Left ventricle myocardium superior (tissue), 1 donor: ENCODE measurements around the gene BAD. TPM values are rescaled to one million over a fixed set of nuclear protein-coding genes. Genes with fewer than 3 reads are reported as not detected.

ENCODE experiments used
- ATAC-seq: fragments of 200-7000 bp; cut with Tn5 transposase; one replicate; pipeline ENCODE4 v1.9.1; 2020; ENCODE audit warnings: mild to moderate bottlenecking, moderate library complexity
- DNase-seq: peaks from one replicate; pipeline ENCODE4 v3.0.0-alpha.2; 2020
- intact Hi-C: fragments of 100-400 bp; cut with micrococcal nuclease; formaldehyde crosslinking; loops from one replicate; pipeline ENCODE4 v1.11.0; 2022
- total RNA-seq: library from RNA; stranded (reverse); fragmentation: NEBNext Ultra II Directional; extraction: Animal tissue kit (Norgen Biotek cat#: 25700); gene quantifications from one replicate; pipeline ENCODE4 v1.2.1, GENCODE V29; 2021
- donor health status: DM: no; HTN: yes; CAD: no; lungs with severe emphysema.

BAD gene
- total RNA-seq, 1 donor from 2014 or later, result 98.7 TPM

GRCh38 chr11:64263947-64264317 is 20.5 kb downstream of the BAD start:
- intact Hi-C loops, result no loop called here
- no peak for DNase-seq
- ATAC-seq, result no peak

GRCh38 chr11:64263021-64263946 is 21.2 kb downstream of the BAD start:
- intact Hi-C loops, result no loop called here
- ATAC-seq (no peak), DNase-seq (no peak)

GRCh38 chr11:64262271-64263002 is 22.0 kb downstream of the BAD start:
- DNase-seq, result no peak
- intact Hi-C loops, result no loop called here
- no peak for ATAC-seq

- ATAC-seq (no peak), DNase-seq (no peak)
- intact Hi-C loops, result no loop called here
These were observed 22.8 kb downstream of the BAD start for GRCh38 chr11:64261556-64262080.

- intact Hi-C loops, result no loop called here
- ATAC-seq, result no peak
- DNase-seq, result no peak
These were observed 24.2 kb downstream of the BAD start for GRCh38 chr11:64260147-64260708.

GRCh38 chr11:64259533-64260067 is 24.9 kb downstream of the BAD start:
- ATAC-seq (no peak), DNase-seq (no peak)
- intact Hi-C loops, result no loop called here

- no peak for DNase-seq
- intact Hi-C loops, result no loop called here
These were observed 25.4 kb downstream of the BAD start for GRCh38 chr11:64258946-64259532.

GRCh38 chr11:64258356-64258755 is 26.1 kb downstream of the BAD start:
- no peak for ATAC-seq
- intact Hi-C loops, result no loop called here
- DNase-seq, result no peak

More at GRCh38 chr11:64258946-64259532, 25.4 kb downstream of the BAD start:
- ATAC-seq, result no peak

- ATAC-seq (no peak), DNase-seq (no peak)
- intact Hi-C loops, result no loop called here
These were observed 28.2 kb downstream of the BAD start for GRCh38 chr11:64256300-64256699.

- ATAC-seq (no peak), DNase-seq (no peak)
- intact Hi-C loops, result no loop called here
These were observed 29.0 kb downstream of the BAD start for GRCh38 chr11:64255135-64256128.

- no peak for ATAC-seq
- intact Hi-C loops, result no loop called here
These were observed 30.1 kb downstream of the BAD start for GRCh38 chr11:64254326-64254725.

GRCh38 chr11:64253481-64253880 is 31.0 kb downstream of the BAD start:
- peak; percentile 25 for ATAC-seq
- intact Hi-C loops, result no loop called here
- DNase-seq, result peak; percentile 67

More at GRCh38 chr11:64254326-64254725, 30.1 kb downstream of the BAD start:
- DNase-seq, result no peak

- no peak for DNase-seq
- no peak for ATAC-seq
- intact Hi-C loops, result no loop called here
These were observed 31.4 kb downstream of the BAD start for GRCh38 chr11:64253043-64253442.

- peak; percentile 17 for ATAC-seq
- peak; percentile 68 for DNase-seq
- intact Hi-C loops, result no loop called here
These were observed 32.2 kb downstream of the BAD start for GRCh38 chr11:64252003-64252872.

GRCh38 chr11:64251753-64252002 is 32.8 kb downstream of the BAD start:
- DNase-seq (no peak), ATAC-seq (no peak)
- intact Hi-C loops, result no loop called here

- DNase-seq (peak; percentile 79), ATAC-seq (peak; percentile 60)
- intact Hi-C loops, result no loop called here
These were observed 33.3 kb downstream of the BAD start, which contains the start of gene PLCB3 for GRCh38 chr11:64251016-64251752. Gene PLCB3 (plus strand): TSS chr11:64251530. CDS start chr11:64251650, 120 bp downstream.
